Measurements from ENCODE around the gene ITGA5.
A peak's percentile ranks its signal among the peaks of the same experiment; 100 is the strongest.

ITGA5 gene

DNA sequence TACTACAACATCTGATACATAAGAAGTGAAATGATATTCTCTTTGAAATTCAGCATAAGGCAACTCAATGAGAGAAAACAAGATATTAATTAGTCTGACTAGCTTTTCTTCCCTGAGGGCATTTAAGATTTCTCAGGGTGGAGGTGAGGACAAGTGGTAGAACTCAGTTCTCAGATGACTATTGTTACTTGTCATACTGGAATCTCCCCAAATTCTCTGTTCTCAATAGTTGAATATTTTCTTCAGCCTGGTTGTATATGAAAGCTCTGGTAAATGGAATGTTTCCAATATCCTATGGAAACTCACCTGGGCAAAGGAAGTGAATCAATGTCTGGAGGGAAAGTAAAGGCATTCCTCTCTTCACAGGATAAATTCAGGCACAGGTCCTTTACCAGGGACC, 18.2 kb upstream of the ITGA5 start:
- no peak for DNase-seq
- in situ Hi-C loops (cut with HindIII; ENCODE audit: low pct_ligation_motif_present, low pct_unique_long_range_greater_than_20kb, low sequenced_read_pairs): no loop called here

DNA sequence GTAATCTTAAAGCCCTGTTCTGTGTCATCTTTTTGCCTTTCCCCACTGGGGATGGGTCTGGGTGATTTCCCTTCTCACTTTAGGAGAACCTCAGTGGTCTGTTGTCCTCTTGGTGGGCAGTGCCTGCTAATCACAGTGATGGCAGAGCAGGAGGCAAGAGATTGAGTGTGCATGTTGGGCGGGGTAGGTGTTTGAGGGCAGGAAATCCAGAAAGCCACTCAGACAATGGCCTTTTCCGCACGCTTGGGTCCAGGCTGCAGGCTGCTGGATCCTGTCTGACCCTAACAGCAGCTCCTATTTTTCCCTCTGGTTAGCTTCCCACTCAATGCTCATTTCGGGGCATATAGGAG, 13.7 kb upstream of the ITGA5 start:
- in situ Hi-C loops (cut with HindIII; ENCODE audit: low pct_ligation_motif_present, low pct_unique_long_range_greater_than_20kb, low sequenced_read_pairs): no loop called here
- no peak for DNase-seq

GRCh38 chr12:54431911-54432814, 13.1 kb upstream of the ITGA5 start:
- DNase-seq: no peak
- in situ Hi-C loops (cut with HindIII; ENCODE audit: low pct_ligation_motif_present, low pct_unique_long_range_greater_than_20kb, low sequenced_read_pairs): no loop called here

DNA sequence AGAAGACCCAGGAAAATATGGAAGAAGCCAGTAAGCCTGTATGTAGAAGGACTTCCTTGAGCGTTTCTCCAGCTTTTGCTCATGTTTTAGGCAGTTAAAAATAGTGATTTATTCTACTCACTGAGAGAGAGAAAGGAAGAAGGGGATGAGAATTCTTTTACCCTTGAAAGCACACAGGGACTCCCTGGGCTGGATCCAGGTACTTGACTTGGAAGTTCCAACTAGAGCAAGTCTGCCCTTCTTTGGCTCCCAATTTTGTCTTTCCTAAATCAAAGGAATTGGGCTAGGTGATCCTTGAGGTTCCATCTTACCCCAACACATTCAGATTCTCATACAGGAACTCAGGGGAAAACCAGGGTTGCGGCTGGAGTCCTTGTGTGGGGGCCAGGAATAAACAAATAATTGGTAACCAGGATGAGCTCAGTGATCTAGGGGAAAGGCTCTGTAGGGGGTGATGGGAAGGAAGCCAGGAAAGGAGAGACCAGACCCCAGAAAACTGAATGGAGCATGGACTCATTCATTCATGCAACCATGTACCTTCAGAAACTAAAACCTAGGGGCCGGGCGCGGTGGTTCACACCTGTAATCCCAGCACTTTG, 11.5 kb upstream of the ITGA5 start:
- DNase-seq: no peak
- in situ Hi-C loops (cut with HindIII; ENCODE audit: low pct_ligation_motif_present, low pct_unique_long_range_greater_than_20kb, low sequenced_read_pairs): no loop called here

DNA sequence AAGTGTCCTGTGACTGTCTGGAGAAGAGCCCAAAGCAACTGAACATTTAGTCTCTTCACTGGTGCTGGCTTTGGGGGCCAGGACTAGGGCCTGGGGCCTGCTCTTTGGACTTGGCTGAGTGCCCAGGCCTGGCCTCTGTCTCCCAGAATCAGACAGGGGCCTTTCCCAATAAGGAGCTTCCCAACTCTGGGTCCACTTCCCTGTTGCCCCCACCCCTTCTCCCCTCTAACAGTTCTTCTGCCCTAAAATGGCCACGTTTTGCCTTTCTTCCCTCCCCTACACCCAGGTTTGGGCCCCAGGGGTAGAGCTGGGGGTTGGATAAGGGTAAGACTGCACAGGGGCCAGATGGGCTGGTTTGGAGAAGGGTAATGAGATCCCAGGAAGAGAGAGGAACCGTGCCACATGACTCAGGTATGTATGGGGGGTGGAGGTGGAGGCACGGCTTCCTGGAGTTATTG, 10.0 kb upstream of the ITGA5 start:
- in situ Hi-C loops (cut with HindIII; ENCODE audit: low pct_ligation_motif_present, low pct_unique_long_range_greater_than_20kb, low sequenced_read_pairs): no loop called here

DNA sequence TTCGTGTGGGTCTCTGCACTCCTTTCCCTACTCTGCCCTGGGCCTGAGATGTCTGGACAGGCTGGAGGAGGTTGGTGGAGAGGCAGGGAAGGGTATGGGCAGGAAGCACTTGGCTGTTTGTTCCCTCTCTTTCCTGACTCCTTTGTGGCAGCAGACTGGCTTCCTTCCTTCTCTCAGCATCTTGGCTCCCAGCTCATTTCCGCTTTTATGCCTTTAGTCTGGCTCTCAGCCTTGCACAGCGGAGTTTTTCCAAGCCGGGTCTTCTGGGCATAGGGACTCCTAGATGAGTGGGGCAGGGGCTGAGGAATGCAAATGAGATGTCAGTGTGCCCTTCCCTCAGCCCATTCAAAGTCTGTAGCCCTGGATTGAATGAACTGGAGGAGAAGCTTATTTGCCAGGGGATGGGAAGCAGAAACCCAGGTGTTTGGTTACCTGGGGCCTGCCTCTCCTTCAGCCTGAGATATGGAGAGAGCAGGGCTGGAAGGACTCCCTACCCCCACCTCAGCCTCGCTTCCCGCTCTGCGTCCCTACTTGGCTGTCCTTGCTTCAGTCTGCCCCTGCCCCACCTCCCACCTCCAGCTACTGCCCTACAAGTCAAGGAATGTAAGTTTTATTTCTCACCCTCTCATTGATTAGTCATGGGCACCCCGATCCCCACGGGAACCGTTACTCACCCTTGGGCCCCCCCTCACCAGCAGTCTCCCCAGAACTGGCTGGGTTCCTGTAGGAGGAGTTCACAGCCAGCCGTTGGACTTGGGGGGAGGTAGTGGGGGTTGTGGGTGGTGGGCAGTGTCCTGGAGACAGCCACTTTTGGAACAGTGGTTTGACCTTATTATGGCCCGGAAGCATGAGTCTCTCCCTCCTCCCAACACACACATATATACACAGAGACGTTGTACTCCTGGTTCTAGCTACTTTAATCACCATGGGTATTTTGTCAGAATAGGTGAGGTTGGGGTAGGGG, 9.3 kb upstream of the ITGA5 start:
- no peak for DNase-seq
- in situ Hi-C loops (cut with HindIII; ENCODE audit: low pct_ligation_motif_present, low pct_unique_long_range_greater_than_20kb, low sequenced_read_pairs): no loop called here

More for the DNA sequence above, 10.0 kb upstream of the ITGA5 start:
- no peak for DNase-seq

DNA sequence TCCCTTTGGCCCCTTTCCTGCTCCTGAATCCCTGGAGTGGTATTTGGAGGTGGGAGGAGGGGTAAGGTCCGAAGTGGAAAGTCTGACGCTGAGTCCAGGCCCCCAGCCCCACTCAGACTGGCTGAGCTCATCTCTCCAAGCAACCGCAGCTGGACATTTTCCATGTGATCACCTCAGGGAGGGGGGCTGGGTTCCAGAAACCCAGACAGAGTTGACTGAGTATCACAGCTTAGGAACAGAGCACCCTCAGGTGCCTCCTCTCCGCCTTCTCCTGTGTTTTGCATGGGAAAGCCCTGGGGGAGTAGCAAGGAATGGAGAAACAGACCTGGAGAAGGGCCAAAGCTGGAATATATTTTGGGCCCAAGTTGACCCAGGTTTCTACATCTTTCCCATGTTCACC, 8.0 kb upstream of the ITGA5 start:
- in situ Hi-C loops (cut with HindIII; ENCODE audit: low pct_ligation_motif_present, low pct_unique_long_range_greater_than_20kb, low sequenced_read_pairs): no loop called here
- no peak for DNase-seq

GRCh38 chr12:54426690-54427089, 7.6 kb upstream of the ITGA5 start:
- in situ Hi-C loops (cut with HindIII; ENCODE audit: low pct_ligation_motif_present, low pct_unique_long_range_greater_than_20kb, low sequenced_read_pairs): no loop called here
- DNase-seq: no peak

DNA sequence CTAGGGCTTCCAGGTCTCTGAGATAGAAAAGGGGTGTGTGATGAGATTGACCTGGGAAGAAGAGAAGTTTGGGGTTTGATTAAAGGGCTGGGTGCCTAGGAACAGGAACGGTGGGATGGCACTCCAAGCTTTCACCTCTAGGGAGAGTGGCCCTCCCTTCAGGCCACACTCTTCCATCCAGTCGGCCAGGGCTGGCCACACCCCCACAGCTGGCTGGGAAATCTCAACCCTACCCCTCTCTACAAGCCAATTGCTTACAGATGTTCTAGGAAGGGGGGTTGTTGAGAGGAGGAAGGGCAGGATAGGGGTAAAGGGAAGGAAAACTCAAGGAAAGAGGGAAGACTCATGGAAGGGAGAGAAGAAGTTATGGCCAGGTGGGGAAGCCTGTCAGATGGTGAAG, 6.6 kb upstream of the ITGA5 start:
- DNase-seq: no peak
- in situ Hi-C loops (cut with HindIII; ENCODE audit: low pct_ligation_motif_present, low pct_unique_long_range_greater_than_20kb, low sequenced_read_pairs): no loop called here

- no peak for DNase-seq
- in situ Hi-C loops (cut with HindIII; ENCODE audit: low pct_ligation_motif_present, low pct_unique_long_range_greater_than_20kb, low sequenced_read_pairs): no loop called here
Measured at GRCh38 chr12:54424224-54424623, 5.2 kb upstream of the ITGA5 start.

- in situ Hi-C loops (cut with HindIII; ENCODE audit: low pct_ligation_motif_present, low pct_unique_long_range_greater_than_20kb, low sequenced_read_pairs): no loop called here
- DNase-seq: no peak
Measured at GRCh38 chr12:54423816-54424150, 4.7 kb upstream of the ITGA5 start.

- in situ Hi-C loops (cut with HindIII; ENCODE audit: low pct_ligation_motif_present, low pct_unique_long_range_greater_than_20kb, low sequenced_read_pairs): no loop called here
Measured at GRCh38 chr12:54421879-54422250, 2.8 kb upstream of the ITGA5 start.

GRCh38 chr12:54421175-54421878, 2.3 kb upstream of the ITGA5 start:
- DNase-seq: no peak
- in situ Hi-C loops (cut with HindIII; ENCODE audit: low pct_ligation_motif_present, low pct_unique_long_range_greater_than_20kb, low sequenced_read_pairs): no loop called here

More at GRCh38 chr12:54421879-54422250, 2.8 kb upstream of the ITGA5 start:
- no peak for DNase-seq

DNA sequence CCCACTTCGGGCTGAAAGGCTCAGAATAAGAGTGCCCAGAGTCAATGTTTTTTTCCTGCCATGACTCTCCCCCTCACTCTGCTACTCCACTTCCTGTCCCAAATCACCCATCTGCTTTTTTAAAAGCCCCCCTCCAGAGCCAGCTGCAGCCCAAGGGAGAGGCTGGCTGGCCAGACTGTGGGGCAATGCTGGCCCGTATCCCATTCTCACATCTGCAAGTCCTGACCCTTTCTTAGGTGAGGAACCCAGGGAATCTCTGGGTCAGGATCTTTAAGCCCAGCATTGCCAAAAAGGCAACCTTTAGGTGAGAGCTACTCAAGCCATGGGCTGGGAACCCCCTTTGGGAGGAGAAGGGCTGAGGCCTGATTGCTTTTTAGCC, 1.7 kb upstream of the ITGA5 start:
- in situ Hi-C loops (cut with HindIII; ENCODE audit: low pct_ligation_motif_present, low pct_unique_long_range_greater_than_20kb, low sequenced_read_pairs): no loop called here
- no peak for DNase-seq

- in situ Hi-C loops (cut with HindIII; ENCODE audit: low pct_ligation_motif_present, low pct_unique_long_range_greater_than_20kb, low sequenced_read_pairs): no loop called here
- no peak for DNase-seq
Measured at GRCh38 chr12:54418441-54419087, 502 bp downstream of the ITGA5 start.

GRCh38 chr12:54417712-54418440, 1.2 kb downstream of the ITGA5 start:
- in situ Hi-C loops (cut with HindIII; ENCODE audit: low pct_ligation_motif_present, low pct_unique_long_range_greater_than_20kb, low sequenced_read_pairs): no loop called here
- DNase-seq: peak; percentile 44

- no peak for DNase-seq
Measured at GRCh38 chr12:54416687-54417603, 2.1 kb downstream of the ITGA5 start.

More at GRCh38 chr12:54416687-54417603, 2.1 kb downstream of the ITGA5 start:
- in situ Hi-C loops (cut with HindIII; ENCODE audit: low pct_ligation_motif_present, low pct_unique_long_range_greater_than_20kb, low sequenced_read_pairs): no loop called here

All from ACHN (cell line).